Transverse colon (tissue), 4 donors: ENCODE results near the gene RAPGEF1.

Experiments used
- CTCF ChIP-seq, 5 experiments: fragments of 200-600 bp in 3 of 5; fragments of 450-650 bp in 2 of 5; sonication (generic) in 3 of 5; IDR thresholded peaks; 1 replicate in 2 of 5; 2 replicates in 3 of 5; pipeline ENCODE4 v1.5.1; 2016 to 2017; ENCODE audit warnings: antibody characterized with exemption in 5 of 5, inconsistent platforms in 3 of 5, mild to moderate bottlenecking in 2 of 5, moderate library complexity in 1 of 5
- EP300 ChIP-seq: sonication (generic); formaldehyde crosslinking; IDR thresholded peaks from one replicate; pipeline ENCODE4 v1.6.1; 2017; ENCODE audit warnings: antibody characterized with exemption, low read depth
- POLR2A ChIP-seq: fragments of 450-650 bp; IDR thresholded peaks from one replicate; pipeline ENCODE4 v1.6.1; 2016; ENCODE audit warnings: antibody characterized with exemption, mild to moderate bottlenecking, moderate library complexity
- POLR2AphosphoS5 ChIP-seq, 3 donors: sonication (generic); formaldehyde crosslinking; IDR thresholded peaks; one replicate each; pipeline ENCODE4 v1.6.1; 2016; ENCODE audit warnings: antibody characterized with exemption in 3 of 3

- TF ChIP-seq POLR2AphosphoS5 (IDR thresholded peaks at IDR 0.05) (no peak), CTCF (IDR thresholded peaks at IDR 0.05) (no peak), POLR2A (no peak), EP300 (no peak)
Observed at GRCh38 chr9:131614340-131614915, 125.4 kb downstream of the RAPGEF1 start.
